Left renal cortex interstitium (tissue), 4 donors: Measurements from ENCODE around the gene HEPACAM2. TPM values are rescaled to one million over a fixed set of nuclear protein-coding genes. Genes with fewer than 3 reads are reported as not detected.

ENCODE experiments used
- DNase-seq, 4 donors: peaks; one replicate each; pipeline ENCODE4 v3.0.0-alpha.2; 2013; ENCODE audit warnings: low read depth in 4 of 4, low spot score in 2 of 4, missing footprints in 1 of 4
- polyA plus RNA-seq, 4 donors: library from polyadenylated mRNA; unstranded; fragments of 120-200 nt; gene quantifications; one replicate each; pipeline ENCODE4 v1.2.1, GENCODE V29; 2013; ENCODE audit not compliant: insufficient read length in 4 of 4

HEPACAM2 gene
- polyA plus RNA-seq, result 1 to 10 TPM; 4.9 to 7.2 (median 5.8) TPM

- no peak for DNase-seq
Measured at GRCh38 chr7:93226310-93226709, at the start of gene HEPACAM2. Gene HEPACAM2 (minus strand): TSS chr7:93226469.

GRCh38 chr7:93265220-93265619 lies 39.0 kb upstream of the HEPACAM2 start:
- no peak for DNase-seq

GRCh38 chr7:93262535-93262934 lies 36.3 kb upstream of the HEPACAM2 start:
- no peak for DNase-seq

GRCh38 chr7:93258661-93259060 lies 32.4 kb upstream of the HEPACAM2 start:
- no peak for DNase-seq

- DNase-seq, result no peak
Measured at GRCh38 chr7:93249491-93250148, 23.4 kb upstream of the HEPACAM2 start.

GRCh38 chr7:93245525-93246432 lies 19.5 kb upstream of the HEPACAM2 start:
- no peak for DNase-seq

GRCh38 chr7:93242106-93242505 lies 15.8 kb upstream of the HEPACAM2 start:
- no peak for DNase-seq

- DNase-seq, result no peak
Measured at GRCh38 chr7:93239824-93240223, 13.6 kb upstream of the HEPACAM2 start.

- DNase-seq, result no peak
Measured at GRCh38 chr7:93238748-93239147, 12.5 kb upstream of the HEPACAM2 start.

- DNase-seq, result no peak
Measured at GRCh38 chr7:93238131-93238530, 11.9 kb upstream of the HEPACAM2 start.

- no peak for DNase-seq
Measured at GRCh38 chr7:93235541-93235940, 9.3 kb upstream of the HEPACAM2 start.

- no peak for DNase-seq
Measured at GRCh38 chr7:93232673-93233018, 6.4 kb upstream of the HEPACAM2 start.

- DNase-seq, result peak; percentile 82 to 97 (median 90)
Measured at GRCh38 chr7:93231799-93232672, 5.8 kb upstream of the HEPACAM2 start, which contains the start of gene VPS50. Gene VPS50 (plus strand): TSS chr7:93232366. CDS start chr7:93232468, 102 bp downstream.

- DNase-seq, result no peak
Measured at GRCh38 chr7:93231259-93231658, 5.0 kb upstream of the HEPACAM2 start.

GRCh38 chr7:93228302-93228701 lies 2.0 kb upstream of the HEPACAM2 start:
- no peak for DNase-seq

GRCh38 chr7:93219868-93220267 lies 6.4 kb downstream of the HEPACAM2 start:
- DNase-seq, result no peak

- no peak for DNase-seq
Measured at GRCh38 chr7:93218997-93219827, 7.1 kb downstream of the HEPACAM2 start.

GRCh38 chr7:93212881-93213280 lies 13.4 kb downstream of the HEPACAM2 start:
- DNase-seq, result no peak

- no peak for DNase-seq
Measured at GRCh38 chr7:93211228-93211818, 14.9 kb downstream of the HEPACAM2 start.

GRCh38 chr7:93205046-93205445 lies 21.2 kb downstream of the HEPACAM2 start:
- no peak for DNase-seq
